ENCODE measurements around the gene VPS13C.

The VPS13C gene

DNA sequence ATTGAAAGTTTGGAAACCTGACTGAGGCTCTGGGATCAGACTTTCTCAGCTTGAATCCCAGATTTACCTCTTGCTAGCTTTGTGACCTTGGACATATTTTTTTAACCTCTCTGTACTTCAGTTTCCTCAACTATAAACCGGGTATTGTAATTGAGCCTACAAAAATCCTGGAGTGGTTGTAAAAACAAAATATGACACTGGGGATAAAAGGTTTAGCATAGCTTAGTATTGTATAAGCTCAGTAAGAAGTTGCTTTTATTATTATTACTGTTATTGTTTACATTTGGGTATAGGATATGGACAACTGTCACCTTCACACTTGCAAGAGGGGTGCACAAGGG is 28.1 kb upstream of the VPS13C start:
- ATAC-seq, result no peak
- H3K4me1 Mint-ChIP-seq, result no peaks in the 10 kb centered on the region
- H3K36me3 Mint-ChIP-seq, result peaks cover 8% of the 10 kb centered on the region
- no peak overlapping the region for H3K4me3 Mint-ChIP-seq
- H3K27me3 Mint-ChIP-seq, result no peaks in the 10 kb centered on the region
- H3K9me3 Mint-ChIP-seq, result peaks cover 7% of the 10 kb centered on the region
- no peak overlapping the region for H3K27ac Mint-ChIP-seq

DNA sequence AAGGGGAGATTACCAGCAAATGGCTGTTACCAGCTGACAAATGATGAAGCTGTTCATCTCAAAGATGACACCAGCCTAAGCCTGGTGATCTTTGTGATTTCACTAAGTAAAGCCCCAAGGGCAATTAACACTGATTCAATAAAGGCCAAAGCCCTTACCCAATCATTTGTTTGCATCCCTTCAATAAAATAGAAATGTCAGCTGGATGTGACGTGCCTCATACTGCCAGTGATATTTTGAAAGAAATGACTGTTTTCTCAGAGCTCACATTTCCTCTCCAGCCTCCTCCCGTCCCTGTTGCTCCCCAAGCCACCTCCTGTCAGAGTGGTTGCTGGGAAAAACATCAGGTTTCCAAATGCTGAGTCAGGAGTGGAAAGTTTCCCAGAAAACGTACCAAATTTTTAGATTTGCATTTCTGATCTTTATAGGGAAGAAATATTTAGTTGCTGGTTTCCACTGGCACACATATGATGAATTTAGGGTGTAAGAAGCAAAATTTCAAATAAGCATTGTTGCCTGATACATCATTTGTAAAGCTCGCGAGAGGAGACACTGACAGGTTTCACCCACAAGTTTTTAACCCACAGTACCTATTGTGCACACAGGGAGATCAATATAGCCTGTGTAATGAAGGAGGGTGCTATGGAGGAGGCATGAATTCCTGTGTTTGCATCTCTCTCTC is 27.6 kb upstream of the VPS13C start:
- ATAC-seq, result no peak
- Mint-ChIP-seq H3K27ac (no peak overlapping the region), H3K36me3 (peaks cover 8% of the 10 kb centered on the region), H3K9me3 (peaks cover 7% of the 10 kb centered on the region), H3K4me1 (no peaks in the 10 kb centered on the region), H3K27me3 (no peaks in the 10 kb centered on the region), H3K4me3 (no peak overlapping the region)

DNA sequence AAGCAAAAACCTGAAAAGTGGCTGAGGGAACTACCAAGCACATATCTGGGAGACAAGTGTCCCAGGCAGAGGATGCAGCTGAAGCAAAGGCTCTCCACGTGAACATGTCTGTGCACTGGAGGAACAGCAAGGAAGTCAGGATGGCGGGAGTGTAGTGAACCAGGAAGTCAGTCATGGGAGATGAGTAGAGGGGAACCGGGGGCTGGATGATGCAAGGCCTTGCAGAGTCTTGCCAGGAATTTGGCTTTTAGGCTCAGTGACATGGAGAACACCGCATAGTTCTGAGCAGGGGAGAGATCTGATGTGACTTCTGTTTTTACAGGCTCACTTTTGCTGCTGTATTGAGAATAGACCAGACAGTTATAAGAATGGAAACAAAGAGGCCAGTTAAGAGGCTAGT is 25.5 kb upstream of the VPS13C start:
- H3K27me3 Mint-ChIP-seq, result no peaks in the 10 kb centered on the region
- no peak overlapping the region for H3K27ac Mint-ChIP-seq
- H3K4me3 Mint-ChIP-seq, result no peak overlapping the region
- no peaks in the 10 kb centered on the region for H3K4me1 Mint-ChIP-seq
- ATAC-seq, result no peak
- peaks cover 7% of the 10 kb centered on the region for H3K9me3 Mint-ChIP-seq
- H3K36me3 Mint-ChIP-seq, result peaks cover 8% of the 10 kb centered on the region

DNA sequence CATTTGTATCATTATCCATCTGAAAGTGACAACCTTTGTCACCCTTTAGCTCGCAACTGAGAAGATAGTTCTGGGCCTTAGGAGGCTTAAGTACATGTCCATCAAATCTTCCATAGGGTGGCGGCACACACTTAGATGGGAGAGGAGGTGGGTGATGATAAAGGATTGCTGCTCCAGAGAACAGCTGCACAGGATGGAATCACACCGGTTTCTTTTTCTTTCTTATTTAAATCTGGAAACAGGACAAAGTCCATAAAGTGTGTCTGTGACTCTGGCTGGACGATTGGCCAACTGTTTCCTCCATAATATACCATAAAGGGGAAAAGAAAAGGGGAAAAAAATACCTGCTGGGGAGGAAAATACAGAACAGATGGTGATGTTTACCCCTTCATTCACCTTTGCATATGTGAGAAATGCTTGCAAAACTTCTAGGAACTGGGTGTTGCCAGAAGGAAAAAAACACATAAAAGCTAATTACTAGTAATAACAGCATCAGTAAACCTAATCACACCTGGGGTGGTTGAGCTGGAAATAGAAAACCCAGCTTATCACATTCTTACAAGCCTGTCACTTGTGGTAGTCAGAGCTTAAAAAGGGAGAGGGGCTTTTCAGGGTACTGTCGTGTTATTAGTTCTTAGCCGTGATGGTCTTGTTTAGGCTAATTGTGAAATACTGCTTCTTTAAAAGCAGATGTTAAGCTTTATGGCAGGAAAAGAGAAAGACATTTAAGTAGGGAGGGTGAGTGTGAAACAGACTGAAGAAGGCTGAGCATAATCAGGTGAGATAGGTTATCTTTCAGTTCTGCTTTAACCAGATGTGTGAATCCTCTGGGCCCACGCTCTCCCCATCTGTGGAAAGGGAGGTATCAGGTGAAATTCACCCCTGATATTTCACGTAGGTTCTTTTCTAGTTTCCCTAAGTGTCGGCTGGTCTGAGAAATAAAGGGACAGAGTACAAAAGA is 23.2 kb upstream of the VPS13C start:
- Mint-ChIP-seq H3K36me3 (peaks cover 8% of the 10 kb centered on the region), H3K27ac (no peak overlapping the region), H3K4me1 (no peaks in the 10 kb centered on the region), H3K9me3 (peaks cover 7% of the 10 kb centered on the region), H3K27me3 (peaks cover 9% of the 10 kb centered on the region), H3K4me3 (no peak overlapping the region)
- no peak for ATAC-seq

DNA sequence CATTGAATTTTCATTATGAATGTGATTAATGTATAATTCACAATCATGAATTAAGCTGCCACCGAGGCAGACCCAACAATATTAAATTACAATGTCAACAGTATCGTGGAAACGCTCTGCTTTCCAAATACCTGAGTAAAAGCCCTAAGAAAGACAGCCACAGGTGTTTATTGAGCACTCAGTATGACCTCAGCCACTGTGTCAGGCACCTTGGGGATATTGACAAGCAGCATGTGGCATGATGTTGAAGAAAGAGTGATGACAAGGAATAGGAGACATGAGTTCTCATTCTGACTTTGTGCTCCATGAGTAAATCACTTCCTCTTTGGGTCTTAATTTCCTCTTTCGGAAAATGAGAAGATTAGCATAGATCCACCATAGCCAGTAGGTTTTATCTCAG is 19.3 kb upstream of the VPS13C start:
- Mint-ChIP-seq H3K9me3 (peaks cover 7% of the 10 kb centered on the region), H3K4me1 (no peaks in the 10 kb centered on the region), H3K27ac (no peak overlapping the region), H3K27me3 (peaks cover 9% of the 10 kb centered on the region), H3K4me3 (no peak overlapping the region), H3K36me3 (peaks cover 8% of the 10 kb centered on the region)
- ATAC-seq, result no peak

DNA sequence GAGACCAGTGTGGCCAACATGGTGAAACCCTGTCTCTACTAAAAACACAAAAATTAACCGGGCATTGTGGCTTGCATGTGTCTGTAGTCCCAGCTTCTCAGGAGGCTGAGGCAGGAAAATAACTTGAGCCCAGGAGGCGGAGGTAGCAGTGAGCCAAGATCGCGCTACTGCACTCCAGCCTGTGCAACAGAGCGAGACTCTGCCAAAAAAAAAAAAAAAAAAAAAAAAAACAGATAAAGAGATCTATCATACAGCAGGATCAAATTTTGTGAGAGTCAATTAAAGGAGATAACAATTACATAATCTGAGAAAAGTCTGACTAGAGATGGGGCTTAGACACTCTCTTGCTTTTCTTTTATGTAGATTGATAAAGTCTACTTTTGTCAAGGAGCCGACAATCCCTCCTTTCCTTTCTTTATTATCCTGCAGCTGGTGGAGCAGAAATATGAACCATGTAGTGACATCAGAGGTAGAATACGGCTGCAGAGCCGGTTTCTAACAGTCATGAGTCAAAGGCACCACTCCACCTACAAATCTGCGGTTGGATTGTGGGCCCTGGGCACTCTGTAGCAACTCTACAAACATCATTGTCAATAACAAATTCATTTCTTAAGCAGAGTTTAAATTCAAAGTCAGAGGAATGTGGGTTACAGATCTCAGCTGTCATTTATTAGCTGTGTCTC is 15.5 kb upstream of the VPS13C start:
- ATAC-seq, result no peak

DNA sequence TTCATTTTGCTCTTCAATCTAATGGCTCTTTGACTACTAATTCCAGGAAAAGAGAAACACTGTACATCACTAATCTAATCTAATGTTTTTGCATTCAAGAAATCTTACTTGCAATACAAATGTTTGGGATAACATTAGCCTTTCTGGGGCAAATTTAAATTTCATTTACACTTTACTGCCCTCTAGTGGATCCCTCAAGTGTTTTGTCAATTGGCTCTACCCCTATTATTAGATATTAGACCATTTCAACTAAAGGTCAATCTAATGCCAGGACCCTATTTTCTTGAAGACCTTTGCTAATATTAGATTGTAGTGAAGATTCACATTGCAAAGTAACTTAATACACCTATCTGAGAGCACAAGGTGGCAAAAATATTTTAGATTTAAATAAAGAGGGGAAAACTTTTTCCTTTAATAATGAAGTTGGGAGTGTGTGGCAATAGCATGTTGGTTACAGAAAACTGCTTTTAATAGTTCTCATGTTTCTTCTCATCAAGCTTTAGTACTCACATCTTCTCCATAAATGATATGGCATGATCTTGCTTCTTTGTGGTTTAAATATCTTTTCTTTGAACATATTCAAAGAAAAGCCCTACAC is 11.6 kb upstream of the VPS13C start:
- Mint-ChIP-seq H3K27ac (no peak overlapping the region), H3K27me3 (peaks cover 9% of the 10 kb centered on the region), H3K4me1 (peaks cover 13% of the 10 kb centered on the region), H3K9me3 (no peaks in the 10 kb centered on the region), H3K4me3 (no peak overlapping the region), H3K36me3 (no peaks in the 10 kb centered on the region)
- no peak for ATAC-seq

More for the DNA sequence above, 15.5 kb upstream of the VPS13C start:
- no peaks in the 10 kb centered on the region for H3K9me3 Mint-ChIP-seq
- H3K4me1 Mint-ChIP-seq, result no peaks in the 10 kb centered on the region
- no peak overlapping the region for H3K4me3 Mint-ChIP-seq
- H3K27ac Mint-ChIP-seq, result no peak overlapping the region
- peaks cover 9% of the 10 kb centered on the region for H3K27me3 Mint-ChIP-seq
- H3K36me3 Mint-ChIP-seq, result no peaks in the 10 kb centered on the region

DNA sequence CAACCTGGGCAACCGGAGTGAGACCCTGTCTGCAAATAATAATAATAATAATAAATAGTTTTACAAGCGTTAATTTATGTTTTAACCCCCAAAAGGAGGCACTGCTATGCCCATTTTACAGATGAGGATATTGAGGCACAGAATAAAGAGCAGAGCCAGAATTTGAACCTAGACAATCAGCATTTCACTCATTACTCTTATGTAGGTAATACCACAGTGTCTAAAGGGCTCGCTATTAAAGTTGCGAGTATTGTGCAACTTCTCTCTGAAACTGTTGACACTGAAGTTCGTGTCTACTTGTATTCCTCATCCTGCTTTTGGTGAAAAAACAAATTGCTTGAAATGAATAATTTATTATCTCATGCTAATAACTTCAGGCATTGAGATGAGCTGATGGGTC is 9.3 kb upstream of the VPS13C start:
- Mint-ChIP-seq H3K27me3 (peaks cover 9% of the 10 kb centered on the region), H3K27ac (no peak overlapping the region), H3K4me3 (no peak overlapping the region), H3K9me3 (no peaks in the 10 kb centered on the region), H3K4me1 (peaks cover 21% of the 10 kb centered on the region), H3K36me3 (no peaks in the 10 kb centered on the region)
- ATAC-seq, result no peak

DNA sequence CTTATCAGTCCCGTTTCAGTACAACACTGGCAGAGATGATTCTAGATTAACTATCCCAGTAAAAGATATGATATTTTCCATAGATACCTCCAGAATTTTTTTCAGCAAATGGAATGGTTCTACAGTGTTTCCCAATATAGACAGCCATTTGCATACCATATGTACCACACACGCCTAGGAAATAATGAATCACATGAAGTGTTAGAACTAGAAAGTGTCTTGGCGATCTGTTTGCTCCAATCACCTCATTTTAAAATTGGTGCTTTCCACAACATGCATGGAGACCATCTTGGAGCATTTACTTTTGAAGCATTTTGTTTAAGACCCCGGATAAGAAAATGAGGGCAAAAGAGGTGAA is 8.5 kb upstream of the VPS13C start:
- Mint-ChIP-seq H3K27ac (no peak overlapping the region), H3K4me3 (peak overlapping the region; percentile 44), H3K27me3 (peaks cover 9% of the 10 kb centered on the region), H3K9me3 (no peaks in the 10 kb centered on the region), H3K4me1 (peaks cover 21% of the 10 kb centered on the region), H3K36me3 (no peaks in the 10 kb centered on the region)
- no peak for ATAC-seq

DNA sequence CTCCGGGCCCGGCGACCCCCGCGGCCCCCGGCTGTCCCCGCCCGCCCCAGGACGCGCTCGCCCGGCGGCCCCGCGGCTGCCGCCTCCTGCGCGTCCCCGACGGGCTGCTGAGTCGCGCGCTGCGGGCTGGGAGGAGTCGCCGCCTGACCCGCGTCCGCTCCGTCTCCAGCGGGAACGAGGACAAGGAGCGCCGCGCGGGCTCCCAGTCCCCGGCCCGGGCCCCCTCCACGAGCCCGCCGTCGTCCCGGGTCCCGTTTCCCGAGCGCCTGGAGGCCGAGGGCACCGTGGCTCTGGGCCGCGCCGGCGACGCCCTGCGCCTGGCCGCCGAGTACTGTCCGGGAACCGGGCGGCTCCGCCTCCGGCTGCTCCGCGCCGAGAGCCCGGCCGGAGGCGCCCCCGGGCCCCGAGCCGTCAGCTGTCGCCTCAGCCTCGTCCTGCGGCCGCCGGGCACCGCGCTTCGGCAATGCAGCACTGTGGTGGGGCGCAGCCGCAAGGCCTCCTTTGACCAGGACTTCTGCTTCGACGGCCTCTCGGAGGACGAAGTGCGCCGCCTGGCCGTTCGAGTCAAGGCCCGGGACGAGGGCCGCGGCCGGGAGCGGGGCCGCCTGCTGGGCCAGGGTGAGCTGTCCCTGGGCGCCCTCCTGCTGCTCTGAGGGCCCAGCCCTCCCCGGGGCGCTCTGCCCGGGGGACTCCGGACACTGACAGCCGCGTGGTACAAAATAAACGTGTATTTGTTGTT is 8.0 kb upstream of the VPS13C start:
- Mint-ChIP-seq H3K4me3 (peak overlapping the region; percentile 44), H3K27me3 (peaks cover 9% of the 10 kb centered on the region), H3K9me3 (no peaks in the 10 kb centered on the region), H3K36me3 (no peaks in the 10 kb centered on the region), H3K27ac (no peak overlapping the region), H3K4me1 (peaks cover 21% of the 10 kb centered on the region)
- peak; percentile 54 for ATAC-seq

DNA sequence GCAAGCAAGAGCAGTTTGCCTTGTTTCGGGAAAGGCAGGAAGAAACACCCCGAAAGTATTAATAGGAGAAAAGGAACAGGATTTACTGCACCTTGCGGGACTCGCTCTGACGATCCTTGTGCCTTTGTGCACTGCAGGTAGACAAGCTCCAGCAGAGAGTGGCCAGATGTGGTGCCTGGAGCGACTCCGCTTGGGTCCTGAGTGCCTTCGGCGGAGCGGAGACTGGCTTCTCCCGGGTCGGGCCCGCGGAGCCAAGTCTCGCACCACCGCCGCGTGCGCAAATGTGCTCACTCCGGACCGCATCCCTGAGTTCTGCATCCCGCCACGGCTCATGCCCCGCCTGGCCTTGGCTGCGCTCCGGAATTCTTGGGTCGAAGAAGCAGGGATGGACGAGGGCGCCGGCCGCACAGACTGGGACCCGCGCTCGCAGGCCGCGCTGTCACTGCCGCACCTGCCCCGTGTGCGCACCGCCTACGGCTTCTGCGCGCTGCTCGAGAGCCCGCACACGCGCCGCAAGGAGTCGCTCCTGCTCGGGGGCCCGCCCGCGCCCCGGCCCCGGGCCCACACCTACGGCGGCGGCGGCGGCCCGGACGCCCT is 7.3 kb upstream of the VPS13C start:
- Mint-ChIP-seq H3K4me3 (peak overlapping the region; percentile 73), H3K27me3 (peaks cover 9% of the 10 kb centered on the region), H3K9me3 (no peaks in the 10 kb centered on the region), H3K27ac (peak overlapping the region; percentile 48), H3K4me1 (peaks cover 21% of the 10 kb centered on the region), H3K36me3 (no peaks in the 10 kb centered on the region)
- peak; percentile 59 for ATAC-seq

DNA sequence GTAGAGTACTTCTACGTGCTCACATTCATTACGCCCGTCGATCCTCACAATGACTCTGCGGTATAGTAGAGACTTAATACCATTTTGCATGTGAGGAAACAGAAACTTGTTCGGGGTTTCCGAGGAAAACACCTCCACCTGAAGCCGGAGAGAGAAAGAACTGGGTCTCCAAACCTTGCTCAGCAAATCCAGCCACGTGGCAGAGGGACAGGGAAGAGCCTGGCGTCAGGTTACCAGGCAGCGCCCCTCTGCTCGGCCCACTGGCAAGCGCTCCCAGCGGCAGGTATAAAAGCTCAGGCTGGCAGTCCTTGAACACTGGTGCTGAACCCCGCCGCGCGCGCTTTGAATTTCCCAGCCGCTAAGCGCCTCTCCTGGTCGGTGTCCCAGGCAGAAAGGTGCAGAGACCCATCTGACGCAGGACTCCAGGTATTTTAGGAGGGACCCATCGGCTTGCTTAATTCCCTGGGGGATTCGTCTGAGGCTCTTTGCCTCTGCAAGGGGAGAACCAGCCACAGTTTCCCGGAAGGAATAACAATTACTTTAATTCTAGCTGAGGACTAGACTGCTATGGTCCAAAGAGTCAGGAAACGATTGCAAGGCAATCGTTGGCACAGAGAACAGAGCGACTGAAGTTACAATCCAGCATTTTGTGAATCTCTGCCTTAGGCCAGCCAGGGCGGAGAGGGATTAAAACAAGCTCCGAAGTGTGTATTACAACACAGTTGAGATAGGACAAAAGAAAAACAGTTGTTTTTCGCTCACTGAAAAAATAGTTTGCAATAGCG is 6.6 kb upstream of the VPS13C start, which contains the start of gene C2CD4A:
C2CD4A (plus strand) TSS at position 315 of the 785 bp plus-strand sequence. CDS start 637 bp downstream, outside the sequence.
- Mint-ChIP-seq H3K36me3 (no peaks in the 10 kb centered on the region), H3K4me3 (peak within 1 kb of the TSS; percentile 73), H3K4me1 (peaks cover 22% of the 10 kb centered on the region), H3K9me3 (no peaks in the 10 kb centered on the region), H3K27me3 (peaks cover 9% of the 10 kb centered on the region), H3K27ac (peak within 1 kb of the TSS; percentile 48)
- peak; percentile 84 for ATAC-seq

DNA sequence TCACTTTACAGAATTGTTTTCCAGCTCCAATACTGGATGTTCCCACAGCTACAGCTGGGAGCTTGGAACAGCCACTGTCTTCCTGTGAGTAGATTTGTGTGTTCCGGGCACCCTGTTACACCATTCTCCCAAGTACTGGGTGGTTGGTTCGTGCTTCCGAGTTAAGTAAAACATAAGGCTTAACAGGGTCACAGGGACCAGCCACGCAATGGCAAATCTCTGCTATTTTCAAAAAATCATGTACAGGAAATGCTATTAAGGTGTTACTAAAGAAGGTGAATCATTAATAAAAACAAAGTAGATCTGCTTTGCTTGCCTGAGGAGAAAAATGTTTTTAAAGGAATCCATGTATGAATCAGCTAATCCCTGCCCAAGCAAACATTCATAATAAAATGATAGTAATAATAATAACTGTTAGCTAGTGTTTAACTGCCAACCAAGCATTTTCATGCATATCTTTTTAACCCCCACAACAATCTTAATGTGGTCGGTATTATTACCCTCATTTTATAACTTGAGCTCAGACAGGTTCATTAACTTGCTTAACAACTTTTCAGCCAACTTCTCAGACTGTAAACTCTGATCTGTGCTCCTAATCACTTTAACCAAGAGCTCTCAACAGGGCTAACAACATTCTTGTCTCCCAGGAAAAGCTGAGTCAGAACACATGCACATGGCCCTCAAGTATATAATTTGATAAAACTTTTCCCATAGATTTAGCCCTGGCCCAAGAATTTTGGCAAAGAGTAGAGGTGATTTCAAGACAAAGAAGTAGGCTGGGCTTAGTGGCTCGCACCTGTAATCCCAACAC is 3.8 kb upstream of the VPS13C start:
- Mint-ChIP-seq H3K4me3 (no peak overlapping the region), H3K36me3 (no peaks in the 10 kb centered on the region), H3K27me3 (peaks cover 9% of the 10 kb centered on the region), H3K4me1 (peaks cover 35% of the 10 kb centered on the region), H3K27ac (no peak overlapping the region), H3K9me3 (no peaks in the 10 kb centered on the region)
- ATAC-seq, result no peak
